ENCODE measurements around the gene OPTN. TPM values are rescaled to one million over a fixed set of nuclear protein-coding genes. Genes with fewer than 3 reads are reported as not detected.
A peak's percentile ranks its signal among the peaks of the same experiment; 100 is the strongest.

OPTN gene
- total RNA-seq, 1 donor from 2014 or later: 43.6 TPM

DNA sequence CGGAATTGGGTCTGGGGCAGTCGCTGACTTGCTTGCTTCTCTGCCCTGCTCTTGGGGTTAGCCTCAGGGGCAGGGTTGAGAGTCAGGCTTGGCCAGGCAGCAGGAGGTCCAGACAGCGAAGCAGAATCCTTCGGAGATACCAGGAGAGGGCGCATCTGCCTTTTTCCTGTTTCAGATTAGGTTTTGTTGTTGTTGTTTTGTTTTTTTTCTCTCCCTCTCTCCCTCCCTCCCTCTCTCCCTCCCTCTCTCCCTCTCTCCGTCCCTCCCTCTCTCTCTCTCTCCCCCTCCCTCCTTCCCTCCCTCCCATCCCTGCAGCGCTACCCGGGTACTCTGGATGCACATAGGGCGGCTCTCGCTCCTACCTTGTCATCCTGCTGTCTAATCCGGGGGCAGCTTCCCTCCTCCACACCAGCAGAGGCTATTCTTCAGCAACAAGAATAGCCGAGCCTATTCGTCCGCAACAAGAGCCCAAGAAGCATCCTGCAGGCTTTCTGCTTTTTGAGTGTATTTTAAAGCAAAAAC lies 758 bp upstream of the OPTN start:
- peak; percentile 87 for DNase-seq
- peak overlapping the region; percentile 92 for H3K4me3 Mint-ChIP-seq
- intact Hi-C loops (cut with micrococcal nuclease): loop anchor here (1.0 to 10.0 kb wide), 3 partner anchors 62 to 384 kb away; partner anchors contain the start of gene MCM10
- H3K27ac Mint-ChIP-seq: peak overlapping the region; percentile 92
- no peaks in the 10 kb centered on the region for H3K27me3 Mint-ChIP-seq
- peaks cover 42% of the 10 kb centered on the region for H3K4me1 Mint-ChIP-seq
- H3K36me3 Mint-ChIP-seq (ENCODE audit: low read depth): peaks cover 17% of the 10 kb centered on the region
- H3K9me3 Mint-ChIP-seq: no peaks in the 10 kb centered on the region

DNA sequence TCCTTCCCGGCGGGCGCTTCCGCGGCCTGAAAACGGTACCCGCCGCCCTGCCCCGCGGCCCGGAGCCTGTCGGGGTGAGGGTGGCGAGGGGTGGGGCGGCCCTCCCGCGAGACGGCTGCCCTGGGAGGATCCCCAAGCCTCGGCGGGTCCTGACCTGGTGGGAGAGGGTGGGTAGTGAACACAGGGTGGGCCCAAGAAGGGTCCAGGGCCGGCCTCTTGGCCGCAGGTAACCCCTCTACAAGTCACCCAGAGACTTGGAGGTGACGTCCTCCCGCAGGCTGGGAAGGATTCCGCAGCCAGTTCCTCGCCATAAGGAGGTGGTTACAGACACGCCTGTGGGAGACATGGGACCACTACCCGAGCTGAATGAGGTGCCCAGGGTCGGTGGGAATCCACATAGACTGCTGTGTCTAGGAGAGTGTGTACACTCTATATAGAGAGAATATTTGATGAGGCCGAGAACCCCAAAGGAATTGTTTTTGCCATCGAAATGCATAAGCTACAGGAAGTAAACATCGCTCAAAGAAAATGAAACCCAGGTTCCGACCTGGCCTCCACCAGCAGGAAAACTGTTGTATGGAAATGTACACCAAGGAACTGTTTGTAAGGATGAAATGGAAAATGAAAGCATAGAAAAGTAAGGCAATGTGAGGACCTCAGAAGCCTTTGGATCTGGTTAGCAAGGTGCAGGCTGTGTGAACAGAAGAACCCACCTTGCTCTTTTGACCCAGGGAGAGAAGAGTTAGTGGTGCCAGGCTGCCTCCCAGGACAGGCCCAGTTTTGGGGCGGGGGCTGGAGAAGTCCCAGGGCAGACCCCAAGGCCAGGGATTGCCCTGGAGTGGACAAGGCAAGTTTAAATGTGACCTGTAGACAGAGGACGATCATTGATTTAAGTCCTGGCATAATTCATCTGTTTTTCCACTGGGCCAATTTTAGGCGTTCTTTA lies 659 bp downstream of the OPTN start:
- intact Hi-C loops (cut with micrococcal nuclease): loop anchor here (2.0 kb wide), 1 partner anchor 246 kb away; no protein-coding TSS in a partner anchor
- no peaks in the 10 kb centered on the region for H3K27me3 Mint-ChIP-seq
- H3K4me1 Mint-ChIP-seq: peaks cover 51% of the 10 kb centered on the region
- H3K36me3 Mint-ChIP-seq (ENCODE audit: low read depth): peaks cover 26% of the 10 kb centered on the region
- peak overlapping the region; percentile 91 for H3K27ac Mint-ChIP-seq
- no peaks in the 10 kb centered on the region for H3K9me3 Mint-ChIP-seq
- H3K4me3 Mint-ChIP-seq: peak overlapping the region; percentile 92
- DNase-seq: peak; percentile 80

DNA sequence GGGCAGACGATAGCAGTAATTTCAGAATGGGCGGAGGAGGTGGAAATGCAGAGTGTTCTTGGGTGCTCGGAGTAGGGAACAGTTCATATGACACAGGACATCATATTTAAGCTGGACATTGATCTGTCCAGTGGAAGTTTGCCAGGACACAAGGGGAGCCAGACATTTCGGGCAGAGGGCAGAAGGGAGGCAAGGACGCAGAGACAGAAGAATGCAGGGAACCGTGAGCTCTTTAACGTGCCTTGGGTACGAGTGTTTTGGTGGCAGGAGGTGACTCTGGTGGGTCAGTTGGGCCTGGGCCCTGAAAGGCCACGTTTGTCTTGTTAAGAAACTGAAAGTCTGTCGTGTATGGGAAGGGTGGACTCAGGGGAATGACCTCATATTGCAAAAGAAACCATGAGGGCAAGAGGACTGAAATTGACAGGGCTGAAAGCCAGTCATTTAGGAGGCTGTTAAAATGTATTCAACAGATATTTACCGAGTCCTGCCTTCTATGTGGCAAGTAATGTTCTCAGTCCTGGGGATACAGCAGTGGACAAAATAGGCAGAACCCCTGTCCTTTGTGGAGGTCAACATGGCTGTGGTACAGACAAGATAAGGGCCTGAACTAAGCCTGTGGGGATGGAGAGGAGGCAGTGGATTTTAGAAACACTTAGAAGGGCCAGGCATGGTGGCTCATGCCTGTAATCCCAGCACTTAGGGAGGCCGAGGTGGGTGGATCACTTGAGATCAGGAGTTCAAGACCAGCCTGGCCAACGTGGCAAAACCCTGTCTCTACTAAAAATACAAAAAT lies 2.2 kb downstream of the OPTN start:
- peaks cover 33% of the 10 kb centered on the region for H3K36me3 Mint-ChIP-seq (ENCODE audit: low read depth)
- H3K4me1 Mint-ChIP-seq: peaks cover 57% of the 10 kb centered on the region

DNA sequence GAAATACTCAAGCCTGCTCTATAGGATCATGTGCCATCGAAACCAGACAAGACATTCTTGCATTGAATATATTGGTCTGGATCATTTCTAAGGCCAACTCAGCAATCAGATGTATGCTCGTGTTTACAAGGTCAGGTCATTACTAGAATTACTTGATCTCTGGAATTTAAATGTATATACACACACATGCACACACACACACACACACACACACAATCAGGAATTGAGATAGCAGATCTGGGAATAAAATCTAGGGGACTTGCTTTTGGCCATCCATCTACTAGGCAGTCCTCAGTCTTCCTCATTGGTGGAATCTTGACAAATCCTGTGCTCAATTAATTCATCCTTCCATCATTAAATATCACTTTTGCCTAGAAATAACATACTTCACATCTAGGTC lies 3.6 kb downstream of the OPTN start:
- H3K27ac Mint-ChIP-seq: no peak overlapping the region
- no peaks in the 10 kb centered on the region for H3K9me3 Mint-ChIP-seq
- H3K27me3 Mint-ChIP-seq: no peaks in the 10 kb centered on the region
- H3K36me3 Mint-ChIP-seq (ENCODE audit: low read depth): peaks cover 43% of the 10 kb centered on the region
- DNase-seq: no peak
- H3K4me3 Mint-ChIP-seq: no peak overlapping the region
- intact Hi-C loops (cut with micrococcal nuclease): no loop called here
- H3K4me1 Mint-ChIP-seq: peaks cover 64% of the 10 kb centered on the region

More for the DNA sequence above, 2.2 kb downstream of the OPTN start:
- no peaks in the 10 kb centered on the region for H3K27me3 Mint-ChIP-seq
- no peaks in the 10 kb centered on the region for H3K9me3 Mint-ChIP-seq
- H3K4me3 Mint-ChIP-seq: peak overlapping the region; percentile 40
- no peak for DNase-seq
- intact Hi-C loops (cut with micrococcal nuclease): no loop called here
- H3K27ac Mint-ChIP-seq: no peak overlapping the region

DNA sequence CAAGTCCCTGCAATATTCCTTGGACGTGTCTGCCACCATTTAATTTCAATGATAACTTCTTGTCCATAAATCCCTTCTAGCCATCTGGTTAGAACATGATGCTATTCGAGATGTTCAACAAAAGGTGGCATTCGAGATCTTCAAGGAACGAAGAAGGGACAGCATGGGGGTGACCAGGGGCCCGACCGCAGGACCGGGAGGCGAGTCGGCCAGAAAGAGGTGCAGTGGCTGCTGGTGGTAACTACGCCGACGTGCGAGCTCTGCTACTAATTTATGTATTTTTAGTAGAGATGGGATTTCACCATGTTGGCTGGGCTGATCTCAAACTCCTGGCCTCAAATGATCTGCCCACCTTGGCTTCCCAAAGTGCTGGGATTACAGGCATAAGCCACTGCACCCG lies 4.7 kb downstream of the OPTN start:
- Mint-ChIP-seq H3K4me3 (no peak overlapping the region), H3K9me3 (no peaks in the 10 kb centered on the region), H3K4me1 (peaks cover 60% of the 10 kb centered on the region), H3K36me3 (ENCODE audit: low read depth) (peaks cover 49% of the 10 kb centered on the region), H3K27me3 (no peaks in the 10 kb centered on the region), H3K27ac (no peak overlapping the region)
- intact Hi-C loops (cut with micrococcal nuclease): no loop called here
- no peak for DNase-seq

DNA sequence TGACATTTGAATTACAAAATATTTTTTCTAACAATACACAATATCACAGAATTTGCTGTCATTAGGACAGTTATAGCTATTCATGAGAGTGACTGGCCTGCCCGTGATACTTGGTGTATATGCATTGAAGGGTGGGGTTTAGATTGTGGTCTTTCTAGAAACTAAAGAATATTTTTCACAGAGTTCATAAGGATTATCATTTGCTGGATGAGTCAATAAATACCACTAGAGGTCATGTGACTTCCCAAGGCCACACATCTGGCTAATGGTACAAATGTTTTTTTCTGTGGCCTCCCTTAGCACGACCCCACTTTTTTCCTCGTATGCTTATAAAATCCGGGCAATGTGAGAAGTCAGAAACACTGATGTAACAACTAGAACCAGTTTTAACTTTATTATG lies 5.2 kb downstream of the OPTN start:
- Mint-ChIP-seq H3K4me3 (peak overlapping the region; percentile 4), H3K9me3 (no peaks in the 10 kb centered on the region), H3K27ac (peak overlapping the region; percentile 56), H3K27me3 (no peaks in the 10 kb centered on the region), H3K4me1 (peaks cover 62% of the 10 kb centered on the region), H3K36me3 (ENCODE audit: low read depth) (peaks cover 53% of the 10 kb centered on the region)
- intact Hi-C loops (cut with micrococcal nuclease): no loop called here
- DNase-seq: no peak

DNA sequence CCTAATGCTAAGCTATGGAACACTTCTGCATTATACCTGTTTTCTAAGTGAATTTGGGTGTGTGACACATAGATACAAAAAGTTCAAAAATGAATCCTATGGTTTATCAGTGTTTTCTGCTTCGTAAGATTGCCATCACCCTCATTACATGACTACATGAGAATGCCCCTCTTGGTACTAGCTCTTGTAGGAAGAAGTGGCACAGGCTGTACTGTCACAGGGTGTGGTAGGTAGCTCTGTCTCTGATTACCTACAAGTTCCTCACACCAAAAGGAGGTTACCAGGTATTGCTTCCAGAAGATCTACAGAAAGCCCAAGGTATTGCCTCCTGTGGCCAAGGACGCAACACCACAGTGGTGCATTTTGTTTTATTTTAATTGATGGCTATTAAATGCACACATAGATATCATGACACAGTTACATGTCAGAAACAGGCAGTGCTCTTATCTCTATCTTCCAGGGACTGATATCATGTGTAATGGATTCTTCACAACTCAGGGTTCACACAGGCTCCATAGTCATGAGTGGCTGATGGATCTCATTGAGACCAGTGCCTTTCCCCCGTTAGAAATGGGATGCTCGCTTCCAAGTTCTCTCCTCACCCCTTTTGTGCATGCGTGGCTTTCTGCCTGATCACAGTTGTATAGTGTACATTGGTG lies 6.6 kb downstream of the OPTN start:
- H3K4me3 Mint-ChIP-seq: no peak overlapping the region
- peak overlapping the region; percentile 58 for H3K27ac Mint-ChIP-seq
- no peaks in the 10 kb centered on the region for H3K27me3 Mint-ChIP-seq
- no peak for DNase-seq
- peaks cover 61% of the 10 kb centered on the region for H3K36me3 Mint-ChIP-seq (ENCODE audit: low read depth)
- H3K4me1 Mint-ChIP-seq: peaks cover 65% of the 10 kb centered on the region
- no peaks in the 10 kb centered on the region for H3K9me3 Mint-ChIP-seq
- intact Hi-C loops (cut with micrococcal nuclease): no loop called here

DNA sequence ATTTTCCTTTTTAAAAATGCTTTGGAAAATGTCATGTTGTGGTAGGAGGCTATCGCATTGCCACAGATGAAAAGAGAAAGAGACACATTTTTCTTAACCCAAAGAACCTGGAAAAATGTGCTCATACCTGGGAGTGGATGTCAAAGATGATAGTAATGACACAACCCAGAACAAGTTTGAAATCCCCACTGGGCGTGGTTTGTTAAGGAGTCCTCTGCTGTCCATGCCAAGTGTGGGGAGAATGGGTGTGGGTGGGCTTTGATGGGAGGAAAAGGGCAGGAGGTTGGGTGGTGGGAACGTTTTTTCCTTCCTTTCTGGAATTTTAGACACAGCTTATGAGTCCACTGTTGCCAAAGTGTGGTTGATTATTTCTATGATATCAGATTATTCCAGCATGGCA lies 10.9 kb downstream of the OPTN start:
- Mint-ChIP-seq H3K27ac (peak overlapping the region; percentile 82), H3K4me3 (peak overlapping the region; percentile 23), H3K27me3 (no peaks in the 10 kb centered on the region), H3K4me1 (peaks cover 39% of the 10 kb centered on the region), H3K36me3 (ENCODE audit: low read depth) (peaks cover 61% of the 10 kb centered on the region), H3K9me3 (no peaks in the 10 kb centered on the region)
- intact Hi-C loops (cut with micrococcal nuclease): no loop called here
- DNase-seq: no peak

DNA sequence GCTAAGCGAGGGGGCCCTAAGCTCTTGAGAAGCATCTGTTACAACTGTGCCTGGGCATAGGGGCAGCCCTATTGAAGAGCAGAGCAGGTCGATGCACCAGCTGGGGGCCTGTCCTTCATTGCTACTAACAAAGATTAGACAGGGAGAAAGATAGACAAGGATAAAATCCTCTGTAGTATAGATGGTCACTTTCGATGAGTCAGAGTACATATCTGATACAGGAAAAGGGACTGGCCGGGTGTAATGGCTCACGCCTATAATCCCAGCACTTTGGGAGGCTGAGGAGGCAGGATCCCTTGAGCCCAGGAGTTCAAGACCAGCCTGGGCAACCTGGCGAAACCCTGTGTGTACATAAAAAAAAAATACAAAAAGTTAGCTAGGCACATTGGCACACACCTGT lies 13.6 kb downstream of the OPTN start:
- H3K9me3 Mint-ChIP-seq: no peaks in the 10 kb centered on the region
- H3K36me3 Mint-ChIP-seq (ENCODE audit: low read depth): peaks cover 65% of the 10 kb centered on the region
- intact Hi-C loops (cut with micrococcal nuclease): no loop called here
- peaks cover 27% of the 10 kb centered on the region for H3K4me1 Mint-ChIP-seq
- no peak overlapping the region for H3K4me3 Mint-ChIP-seq
- DNase-seq: no peak
- H3K27me3 Mint-ChIP-seq: no peaks in the 10 kb centered on the region
- H3K27ac Mint-ChIP-seq: peak overlapping the region; percentile 15

DNA sequence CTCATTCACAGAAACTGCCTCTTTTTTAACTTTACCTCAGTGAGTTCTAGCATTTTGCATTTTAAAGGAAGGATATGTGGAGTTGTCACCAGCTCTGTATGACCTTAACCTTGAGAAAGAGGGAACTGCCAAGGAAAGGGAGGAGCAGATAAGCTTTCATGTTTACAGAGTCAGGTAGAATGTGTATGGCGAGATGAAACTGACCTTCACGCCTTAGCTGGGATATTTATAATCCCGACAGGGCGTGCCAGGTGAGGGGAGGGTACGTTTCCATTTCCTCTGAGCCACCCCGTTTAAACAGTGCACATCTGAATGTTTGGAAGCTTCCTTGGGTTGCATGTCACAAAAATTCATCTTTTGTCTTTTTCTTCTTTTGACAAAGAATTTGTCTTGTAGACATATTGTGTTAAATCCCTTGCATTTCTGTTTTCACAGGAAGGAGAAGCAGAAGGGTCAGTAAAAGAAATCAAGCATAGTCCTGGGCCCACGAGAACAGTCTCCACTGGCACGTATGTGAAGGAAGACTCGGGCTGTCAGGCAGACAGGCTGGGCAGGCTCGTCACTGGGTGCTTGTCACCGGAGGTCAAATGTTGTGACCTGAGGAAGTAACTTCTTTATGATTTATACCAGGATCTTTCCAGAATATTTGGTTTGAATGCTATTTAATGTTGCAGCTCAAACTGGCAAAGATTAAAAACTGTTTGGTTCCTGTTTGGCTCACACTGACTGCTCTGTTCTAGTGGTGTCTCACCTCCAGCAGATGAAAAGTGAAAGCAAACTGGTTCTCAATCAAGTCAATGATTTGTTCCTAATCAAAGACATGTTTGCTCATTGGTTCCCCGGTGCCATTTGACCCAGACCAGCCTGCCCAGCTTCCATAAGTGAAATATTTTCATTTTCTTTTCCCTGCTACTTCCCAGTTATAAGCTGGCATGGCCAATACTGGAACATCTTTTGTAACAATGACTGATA lies 16.2 kb downstream of the OPTN start:
- peaks cover 67% of the 10 kb centered on the region for H3K36me3 Mint-ChIP-seq (ENCODE audit: low read depth)
- H3K4me1 Mint-ChIP-seq: peaks cover 15% of the 10 kb centered on the region
- no peaks in the 10 kb centered on the region for H3K9me3 Mint-ChIP-seq
- peak overlapping the region; percentile 64 for H3K27ac Mint-ChIP-seq
- H3K27me3 Mint-ChIP-seq: no peaks in the 10 kb centered on the region
- peak overlapping the region; percentile 47 for H3K4me3 Mint-ChIP-seq
- intact Hi-C loops (cut with micrococcal nuclease): no loop called here
- peak; percentile 73 for DNase-seq

DNA sequence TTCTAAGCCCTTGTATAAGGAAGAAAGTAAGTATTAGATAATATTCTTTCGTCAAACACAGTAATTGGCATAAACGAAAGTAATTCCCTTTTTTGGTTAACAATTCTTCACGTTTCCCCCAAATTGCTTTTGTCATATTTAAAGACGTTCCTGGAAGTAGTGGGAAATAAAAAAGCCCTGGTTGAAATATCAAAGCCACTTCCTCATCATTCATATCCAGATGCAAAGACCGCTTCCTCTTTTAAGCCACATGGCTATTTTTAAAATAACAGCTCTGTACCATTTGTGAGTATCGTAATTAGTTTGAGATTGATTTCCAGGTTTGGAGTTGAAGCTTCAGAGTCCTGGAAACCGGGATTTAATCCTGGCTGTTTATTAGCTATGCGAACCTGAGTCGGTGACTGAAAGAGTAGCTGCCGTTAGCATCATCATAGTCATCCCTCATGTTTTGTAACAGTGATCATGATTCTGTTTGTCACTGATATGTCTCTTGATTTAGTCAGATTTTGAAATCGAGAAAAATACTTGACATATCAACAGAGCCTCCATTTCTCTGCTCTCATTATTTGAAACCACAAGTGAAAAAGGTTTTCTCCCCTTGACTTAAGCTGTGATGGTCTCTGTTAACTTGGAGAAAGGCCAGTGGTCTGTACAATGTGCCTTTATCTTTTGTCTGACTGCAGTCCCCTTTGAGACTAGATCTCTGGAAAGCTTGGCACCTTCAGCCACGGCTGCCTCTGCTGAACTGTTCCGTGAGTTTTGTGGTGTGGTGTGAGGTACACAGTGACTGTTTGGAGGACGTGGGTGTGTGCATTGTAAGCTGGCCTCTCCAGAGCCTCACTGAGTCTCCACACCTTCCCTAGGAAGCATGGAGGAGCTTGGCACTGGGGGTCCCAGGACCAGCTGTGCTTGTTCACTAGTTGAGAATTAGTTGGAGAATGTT lies 18.1 kb downstream of the OPTN start:
- Mint-ChIP-seq H3K4me3 (no peak overlapping the region), H3K36me3 (ENCODE audit: low read depth) (peaks cover 72% of the 10 kb centered on the region), H3K4me1 (peaks cover 17% of the 10 kb centered on the region), H3K27ac (peak overlapping the region; percentile 18), H3K9me3 (no peaks in the 10 kb centered on the region), H3K27me3 (no peaks in the 10 kb centered on the region)
- DNase-seq: no peak
- intact Hi-C loops (cut with micrococcal nuclease): no loop called here
